ENCODE data around the gene POLR1A. TPM values are rescaled to one million over a fixed set of nuclear protein-coding genes. Genes with fewer than 3 reads are reported as not detected.

POLR1A gene
- total and polyA plus RNA-seq, 2 of the 13 experiments (the other 11 are each of a cell fraction or from before 2014, with no cell fraction given), result 7.2 to 39.9 TPM

- Histone ChIP-seq H3K9ac (ENCODE audit: insufficient read depth, low read depth, low read length) (no peak overlapping the region), H2AFZ (ENCODE audit: low read length) (no peak overlapping the region), H3K79me2 (ENCODE audit: insufficient read depth, low read length) (no peaks in the 10 kb centered on the region), H3K9me3 (ENCODE audit: low read length) (no peaks in the 10 kb centered on the region), H3K4me1 (ENCODE audit: insufficient read depth, low read length) (no peaks in the 10 kb centered on the region), H3K4me3 (replicated peaks in 1 of 3; ENCODE audit: insufficient read depth in 1 of 3, low read depth in 2 of 3, low read length in 3 of 3) (no peak overlapping the region), H3K4me2 (ENCODE audit: low read depth, low read length) (no peak overlapping the region), H3K36me3 (replicated peaks in 1 of 2; ENCODE audit: control insufficient read depth in 1 of 2, insufficient read depth in 2 of 2, low read length in 2 of 2) (peaks cover 47 to 95% of the 10 kb centered on the region in 2 experiments), H3K27ac (ENCODE audit: extremely low read length, insufficient read depth, low read length) (no peak overlapping the region), H4K20me1 (ENCODE audit: insufficient read depth, low read length) (no peaks in the 10 kb centered on the region), H3K27me3 (ENCODE audit: control insufficient read depth in 1 of 2, insufficient read depth in 2 of 2, low read length in 2 of 2) (no peaks in the 10 kb centered on the region)
- WGBS (ENCODE audit: low lambda C conversion rate), result 74% methylated on average over 8 of the region's 8 CpGs
- ATAC-seq (no peak), FAIRE-seq (no peak), DNase-seq (ENCODE audit: low spot score) (no peak)
- ChIA-PET POLR2A (no interaction called here), CTCF (ENCODE audit: low intra/inter-chr PET ratio, low total read pairs) (no interaction called here)
- TF ChIP-seq BHLHE40 (IDR thresholded peaks at IDR 0.05; ENCODE audit: low read length) (no peak), TCF7 (IDR thresholded peaks at IDR 0.05; ENCODE audit: low read depth) (no peak), STAG1 (CRISPR knock-in tag; IDR thresholded peaks at IDR 0.05) (no peak), ETV5 (CRISPR knock-in tag; IDR thresholded peaks at IDR 0.05; ENCODE audit: borderline replicate concordance) (no peak), BRD4 (CRISPR knock-in tag; IDR thresholded peaks at IDR 0.05) (no peak), ZKSCAN8 (CRISPR knock-in tag; IDR thresholded peaks at IDR 0.05; ENCODE audit: borderline replicate concordance) (no peak), ZNF816 (CRISPR knock-in tag; IDR thresholded peaks at IDR 0.05; ENCODE audit: borderline replicate concordance) (no peak), ARNT (IDR thresholded peaks at IDR 0.05) (no peak), ZNF639 (CRISPR knock-in tag; conservative IDR thresholded peaks at IDR 0.05) (no peak), ZNF614 (CRISPR knock-in tag; IDR thresholded peaks at IDR 0.05; ENCODE audit: borderline replicate concordance) (no peak)
- in situ Hi-C loops (cut with HindIII; ENCODE audit: extremely low pct_ligation_motif_present, low pct_unique_long_range_greater_than_20kb) (no loop called here), intact Hi-C loops (cut with micrococcal nuclease; ENCODE audit: unreplicated experiment) (no loop called here)
- BruUV-seq (replicated peaks), result no TSS peak
Measured at GRCh38 chr2:86069091-86069685, 36.5 kb downstream of the POLR1A start.
